Measurements from ENCODE around the gene CSNK1A1L. TPM values are rescaled to one million over a fixed set of nuclear protein-coding genes. Genes with fewer than 3 reads are reported as not detected.

The CSNK1A1L gene
- total RNA-seq, 1 experiment from 2014 or later = not detected

DNA sequence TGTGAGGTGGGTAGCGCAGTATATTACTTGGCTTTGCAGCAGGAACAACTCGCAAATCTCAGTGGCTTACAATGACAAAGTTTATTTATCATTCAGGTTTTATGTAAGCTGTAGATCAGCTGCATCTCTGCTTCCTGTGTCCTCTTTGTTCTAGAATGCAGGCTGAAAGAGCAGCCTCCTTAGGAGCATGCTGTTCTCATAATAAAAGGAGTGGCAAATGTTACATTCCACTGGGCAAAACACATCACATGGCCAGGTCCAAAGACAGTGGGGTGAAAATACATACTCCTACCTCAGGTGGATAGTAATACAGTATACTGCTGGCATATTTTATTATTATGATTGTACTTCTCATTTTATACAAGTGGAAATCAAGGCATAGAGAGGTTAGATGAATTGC is 1.2 kb upstream of the CSNK1A1L start:
- TF ChIP-seq, protein P1, sequence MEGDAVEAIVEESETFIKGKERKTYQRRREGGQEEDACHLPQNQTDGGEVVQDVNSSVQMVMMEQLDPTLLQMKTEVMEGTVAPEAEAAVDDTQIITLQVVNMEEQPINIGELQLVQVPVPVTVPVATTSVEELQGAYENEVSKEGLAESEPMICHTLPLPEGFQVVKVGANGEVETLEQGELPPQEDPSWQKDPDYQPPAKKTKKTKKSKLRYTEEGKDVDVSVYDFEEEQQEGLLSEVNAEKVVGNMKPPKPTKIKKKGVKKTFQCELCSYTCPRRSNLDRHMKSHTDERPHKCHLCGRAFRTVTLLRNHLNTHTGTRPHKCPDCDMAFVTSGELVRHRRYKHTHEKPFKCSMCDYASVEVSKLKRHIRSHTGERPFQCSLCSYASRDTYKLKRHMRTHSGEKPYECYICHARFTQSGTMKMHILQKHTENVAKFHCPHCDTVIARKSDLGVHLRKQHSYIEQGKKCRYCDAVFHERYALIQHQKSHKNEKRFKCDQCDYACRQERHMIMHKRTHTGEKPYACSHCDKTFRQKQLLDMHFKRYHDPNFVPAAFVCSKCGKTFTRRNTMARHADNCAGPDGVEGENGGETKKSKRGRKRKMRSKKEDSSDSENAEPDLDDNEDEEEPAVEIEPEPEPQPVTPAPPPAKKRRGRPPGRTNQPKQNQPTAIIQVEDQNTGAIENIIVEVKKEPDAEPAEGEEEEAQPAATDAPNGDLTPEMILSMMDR (IDR thresholded peaks at IDR 0.05; ENCODE audit: insufficient read depth in 1 of 2, low read depth in 1 of 2, low read length in 1 of 2, severe bottlenecking in 1 of 2, unreplicated experiment in 1 of 2) = no peak
- no peak for DNase-seq
- Histone ChIP-seq H3K4me3 (ENCODE audit: low read depth, low read length) (no peak overlapping the region), H3K27me3 (replicated peaks; ENCODE audit: control insufficient read depth, insufficient read depth, low read length) (no peaks in the 10 kb centered on the region; the same call in none of the 2 replicates), H3K36me3 (ENCODE audit: control insufficient read depth, insufficient read depth, low read length) (no peaks in the 10 kb centered on the region), H3K9me3 (no peaks in the 10 kb centered on the region), H3K4me1 (no peaks in the 10 kb centered on the region)
- intact Hi-C loops (cut with micrococcal nuclease; ENCODE audit: unreplicated experiment) = loop anchor here (10.0 kb wide), 1 partner anchor 338 kb away; no protein-coding TSS in a partner anchor
- Mint-ChIP-seq H3K4me1 (ENCODE audit: low read depth, unreplicated experiment) (no peaks in the 10 kb centered on the region), H3K4me3 (ENCODE audit: unreplicated experiment) (no peak overlapping the region), H3K27ac (ENCODE audit: unreplicated experiment) (no peak overlapping the region), H3K9me3 (ENCODE audit: unreplicated experiment) (no peaks in the 10 kb centered on the region), H3K27me3 (ENCODE audit: insufficient read depth, unreplicated experiment) (peaks cover 19% of the 10 kb centered on the region), H3K36me3 (ENCODE audit: insufficient read depth, unreplicated experiment) (no peaks in the 10 kb centered on the region)
- BruUV-seq (replicated peaks) = no TSS peak
- ChIA-PET POLR2A (no interaction called here), CTCF (no interaction called here)

DNA sequence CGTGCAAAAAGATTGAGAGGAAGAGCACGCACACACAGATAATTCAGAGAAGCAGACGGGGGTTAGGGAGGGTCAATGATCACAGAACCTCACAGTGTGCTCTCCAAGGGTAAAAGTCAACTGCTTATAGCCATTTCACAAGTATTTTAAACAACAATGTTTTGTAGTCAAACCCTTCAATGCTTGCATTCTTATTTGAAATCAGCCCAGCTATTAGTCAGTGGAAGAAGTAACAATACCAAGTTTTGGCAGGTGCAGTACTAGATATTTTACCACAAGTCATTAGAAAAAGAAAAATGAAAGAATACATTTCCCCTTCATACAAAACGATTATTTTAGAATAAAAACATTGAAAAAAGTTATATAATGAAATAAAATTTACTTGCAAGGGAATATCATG is 2.6 kb downstream of the CSNK1A1L start:
- no peaks in the 10 kb centered on the region for H3K36me3 Mint-ChIP-seq (ENCODE audit: insufficient read depth, unreplicated experiment)
- no peaks in the 10 kb centered on the region for H3K9me3 ChIP-seq
- no peak overlapping the region for H3K4me3 ChIP-seq (ENCODE audit: low read depth, low read length)
- intact Hi-C loops (cut with micrococcal nuclease; ENCODE audit: unreplicated experiment) = loop anchor here (10.0 kb wide), 1 partner anchor 342 kb away; no protein-coding TSS in a partner anchor
- no peaks in the 10 kb centered on the region for H3K4me1 Mint-ChIP-seq (ENCODE audit: low read depth, unreplicated experiment)
- H3K27me3 ChIP-seq (replicated peaks; ENCODE audit: control insufficient read depth, insufficient read depth, low read length) = peaks cover 1% of the 10 kb centered on the region
- H3K36me3 ChIP-seq (ENCODE audit: control insufficient read depth, insufficient read depth, low read length) = no peaks in the 10 kb centered on the region
- TF ChIP-seq, protein P1 (IDR thresholded peaks at IDR 0.05; ENCODE audit: insufficient read depth in 1 of 2, low read depth in 1 of 2, low read length in 1 of 2, severe bottlenecking in 1 of 2, unreplicated experiment in 1 of 2) = no peak
- POLR2A ChIA-PET = no interaction called here
- H3K27me3 Mint-ChIP-seq (ENCODE audit: insufficient read depth, unreplicated experiment) = peaks cover 30% of the 10 kb centered on the region
- H3K4me3 Mint-ChIP-seq (ENCODE audit: unreplicated experiment) = no peak overlapping the region
- H3K4me1 ChIP-seq = no peaks in the 10 kb centered on the region
- DNase-seq = no peak
- CTCF ChIA-PET = no interaction called here
- no peaks in the 10 kb centered on the region for H3K9me3 Mint-ChIP-seq (ENCODE audit: unreplicated experiment)
- no TSS peak for BruUV-seq (replicated peaks)
- H3K27ac Mint-ChIP-seq (ENCODE audit: unreplicated experiment) = no peak overlapping the region

DNA sequence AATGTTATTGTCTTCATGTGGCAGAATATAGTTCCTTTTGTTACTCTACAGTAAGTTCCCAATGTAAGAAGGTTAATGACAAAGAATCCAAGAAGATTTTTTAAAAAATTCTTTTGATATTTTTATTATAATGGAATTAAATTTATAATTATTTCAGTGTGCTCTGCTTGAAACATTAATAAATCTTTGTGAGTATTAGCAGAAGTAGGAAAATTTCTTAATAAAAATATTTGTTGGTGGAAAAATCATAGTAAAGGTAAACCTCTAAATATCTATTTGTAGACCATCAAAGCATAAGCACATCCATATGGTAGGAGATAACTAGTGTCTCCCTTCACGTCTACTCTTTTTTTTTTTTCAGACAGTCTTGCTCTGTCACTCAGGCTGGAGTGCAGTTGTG is 4.3 kb downstream of the CSNK1A1L start:
- H3K4me1 Mint-ChIP-seq (ENCODE audit: low read depth, unreplicated experiment) = no peaks in the 10 kb centered on the region
- H3K27me3 Mint-ChIP-seq (ENCODE audit: insufficient read depth, unreplicated experiment) = peaks cover 20% of the 10 kb centered on the region
- H3K9me3 Mint-ChIP-seq (ENCODE audit: unreplicated experiment) = no peaks in the 10 kb centered on the region
- H3K27me3 ChIP-seq (replicated peaks; ENCODE audit: control insufficient read depth, insufficient read depth, low read length) = peaks cover 1% of the 10 kb centered on the region
- ChIA-PET CTCF (no interaction called here), POLR2A (no interaction called here)
- no peak overlapping the region for H3K27ac Mint-ChIP-seq (ENCODE audit: unreplicated experiment)
- no peaks in the 10 kb centered on the region for H3K9me3 ChIP-seq
- H3K36me3 ChIP-seq (ENCODE audit: control insufficient read depth, insufficient read depth, low read length) = no peaks in the 10 kb centered on the region
- H3K4me3 ChIP-seq (ENCODE audit: low read depth, low read length) = no peak overlapping the region
- no TSS peak for BruUV-seq (replicated peaks)
- H3K4me3 Mint-ChIP-seq (ENCODE audit: unreplicated experiment) = no peak overlapping the region
- H3K36me3 Mint-ChIP-seq (ENCODE audit: insufficient read depth, unreplicated experiment) = no peaks in the 10 kb centered on the region
- intact Hi-C loops (cut with micrococcal nuclease; ENCODE audit: unreplicated experiment) = loop anchor here (10.0 kb wide), 1 partner anchor 344 kb away; no protein-coding TSS in a partner anchor
- TF ChIP-seq, protein P1 (IDR thresholded peaks at IDR 0.05; ENCODE audit: insufficient read depth in 1 of 2, low read depth in 1 of 2, low read length in 1 of 2, severe bottlenecking in 1 of 2, unreplicated experiment in 1 of 2) = no peak
- no peak for DNase-seq
- no peaks in the 10 kb centered on the region for H3K4me1 ChIP-seq

Measured in Caco-2 (cell line).